HepG2 (cell line): ENCODE results near the gene PDGFB. TPM values are rescaled to one million over a fixed set of nuclear protein-coding genes. Genes with fewer than 3 reads are reported as not detected.

Experiments used
- HIVEP1 ChIP-seq: sonication (generic); formaldehyde crosslinking; IDR thresholded peaks from 2 replicates; pipeline ENCODE4 v1.4.0; 2020; ENCODE audit warnings: mild to moderate bottlenecking, missing genetic modification reagents
- HMGXB3 ChIP-seq: sonication (generic); formaldehyde crosslinking; IDR thresholded peaks from 2 replicates; pipeline ENCODE4 v1.4.0; 2020; ENCODE audit warnings: missing genetic modification reagents, borderline replicate concordance
- MIER2 ChIP-seq: IDR thresholded peaks from 2 replicates; pipeline ENCODE4 v1.6.1; 2016; ENCODE audit warnings: missing biosample characterization, missing genetic modification reagents
- PRDM4 ChIP-seq: sonication (generic); formaldehyde crosslinking; IDR thresholded peaks from 2 replicates; pipeline ENCODE4 v1.9.0; 2021; ENCODE audit warnings: missing genetic modification reagents, borderline replicate concordance
- ZBTB42 ChIP-seq: sonication (generic); formaldehyde crosslinking; IDR thresholded peaks from 2 replicates; pipeline ENCODE4 v1.5.0; 2020; ENCODE audit warnings: mild to moderate bottlenecking, missing genetic modification reagents
- ZHX2 ChIP-seq, 2 experiments: sonication (generic) in 1 of 2; formaldehyde crosslinking in 1 of 2; IDR thresholded peaks; 2 replicates each; pipeline versions ENCODE4 v1.6.1 to v1.9.0; 2014 to 2022; ENCODE audit warnings: antibody characterized with exemption in 1 of 2, borderline replicate concordance in 1 of 2, inconsistent platforms in 1 of 2, low read depth in 1 of 2, missing genetic modification reagents in 1 of 2
- ZNF484 ChIP-seq: sonication (generic); formaldehyde crosslinking; IDR thresholded peaks from 2 replicates; pipeline ENCODE4 v1.5.1; 2020; ENCODE audit warnings: mild to moderate bottlenecking, low read depth, missing genetic modification reagents, borderline replicate concordance
- ZNF552 ChIP-seq: sonication (generic); formaldehyde crosslinking; IDR thresholded peaks from 2 replicates; pipeline ENCODE4 v1.9.0; 2022; ENCODE audit warnings: missing genetic modification reagents, mild to moderate bottlenecking, borderline replicate concordance
- ZNF670 ChIP-seq: sonication (generic); formaldehyde crosslinking; IDR thresholded peaks from 2 replicates; pipeline ENCODE4 v1.8.0; 2022; ENCODE audit warnings: mild to moderate bottlenecking, missing genetic modification reagents, borderline replicate concordance
- polyA plus RNA-seq, 8 experiments: library from polyadenylated mRNA; depleted of rRNA in 3 of 8; stranded (reverse) in 7 of 8; unstranded in 1 of 8; fragments of >200 nt; fragmentation: Illumina TruSeq in 4 of 8; extraction: Trizol in 4 of 8; gene quantifications; 2 replicates each; pipeline versions ENCODE4 v1.2.1 to v1.2.3, GENCODE V29; 2011 to 2016; ENCODE audit warnings: low read depth in 4 of 8, missing spikeins in 1 of 8, mixed read lengths in 1 of 8; ENCODE audit not compliant: insufficient read depth in 1 of 8
- total RNA-seq, 5 experiments: library from RNA; depleted of rRNA; stranded (reverse); fragments of >200 nt; fragmentation: Illumina TruSeq; extraction: Trizol; gene quantifications; 2 replicates each; pipeline ENCODE4 v1.2.3, GENCODE V29; 2016; ENCODE audit warnings: low read depth in 1 of 5

Gene PDGFB
- total and polyA plus RNA-seq, 2 of the 13 experiments (the other 11 are each of a cell fraction or from before 2014, with no cell fraction given): 1.4 to 10.1 TPM

GRCh38 chr22:39243439-39244135 is 1.2 kb downstream of the PDGFB start (continued):
- 0 out of 2 replicates have a peak, but pooled peaks have one; percentile 14 for TF ChIP-seq ZHX2 (IDR thresholded peaks at IDR 0.05; ENCODE audit: low read depth)
- TF ChIP-seq ZHX2 (CRISPR knock-in tag; IDR thresholded peaks at IDR 0.05; ENCODE audit: borderline replicate concordance): no peak
- TF ChIP-seq ZBTB42: no peak
- TF ChIP-seq ZNF670 (CRISPR knock-in tag): no peak
- TF ChIP-seq MIER2 (CRISPR knock-in tag): no peak
- TF ChIP-seq ZNF552: no peak
- TF ChIP-seq ZNF484 (CRISPR knock-in tag): no peak
- no peak for TF ChIP-seq PRDM4
- TF ChIP-seq HIVEP1 (CRISPR knock-in tag): no peak
- TF ChIP-seq HMGXB3 (CRISPR knock-in tag): no peak
